H1 (cell line): ENCODE results near the gene COPS7A. TPM values are rescaled to one million over a fixed set of nuclear protein-coding genes. Genes with fewer than 3 reads are reported as not detected.

Experiments used
- CTCF ChIA-PET: fragments of 300-600 bp; sonication (Branson Sonifier 250); formaldehyde crosslinking; loops from one replicate; lab custom pipeline; 2021; ENCODE audit not compliant: partially characterized antibody; lab: Charles Lee
- POLR2A ChIA-PET: fragments of 300-600 bp; sonication (Branson Sonifier 250); formaldehyde crosslinking; loops from one replicate; lab custom pipeline; 2021; ENCODE audit warnings: inconsistent platforms; ENCODE audit not compliant: partially characterized antibody; lab: Charles Lee
- DNase-seq, 2 experiments: peaks; one replicate each; pipeline versions ENCODE4 v3.0.0 to v3.0.0-alpha.2; 2010 to 2022; ENCODE audit warnings: low spot score in 2 of 2, low read depth in 1 of 2, mixed read lengths in 1 of 2
- FAIRE-seq: peaks from 2 replicates; lab custom pipeline; 2011; peaks lifted over from hg19 to GRCh38; lab: Jason Lieb, UNC
- H2AFZ ChIP-seq: 2 replicates; pipeline ENCODE4 v1.8.1; 2012; ENCODE audit warnings: low read length, inconsistent platforms
- H2AK5ac ChIP-seq: 2 replicates; pipeline ENCODE4 v1.6.1; 2013; ENCODE audit warnings: low read depth, low read length
- H2BK120ac ChIP-seq: replicated peaks from 2 replicates; pipeline ENCODE3; 2013; ENCODE audit warnings: low read depth, low read length, inconsistent platforms
- H2BK12ac ChIP-seq: 2 replicates; pipeline ENCODE4 v1.6.1; 2013; ENCODE audit warnings: low read depth, low read length
- H2BK15ac ChIP-seq: 2 replicates; pipeline ENCODE4 v1.6.1; 2013; ENCODE audit warnings: low read length
- H2BK20ac ChIP-seq: 2 replicates; pipeline ENCODE4 v1.6.1; 2013; ENCODE audit warnings: low read length
- H2BK5ac ChIP-seq: 2 replicates; pipeline ENCODE4 v1.6.1; 2013; ENCODE audit warnings: low read depth, low read length
- H3K14ac ChIP-seq: 2 replicates; pipeline ENCODE4 v1.6.1; 2013; ENCODE audit warnings: inconsistent platforms; ENCODE audit not compliant: insufficient read length
- H3K18ac ChIP-seq: 2 replicates; pipeline ENCODE4 v1.6.1; 2013; ENCODE audit warnings: low read length; ENCODE audit errors: extremely low read depth
- H3K23ac ChIP-seq: 2 replicates; pipeline ENCODE4 v1.6.1; 2013; ENCODE audit warnings: inconsistent platforms; ENCODE audit not compliant: insufficient read length
- H3K23me2 ChIP-seq: 2 replicates; pipeline ENCODE4 v1.6.1; 2013; ENCODE audit warnings: low read depth, low read length
- H3K27ac ChIP-seq: 2 replicates; pipeline ENCODE4 v1.6.1; 2011; ENCODE audit warnings: low read depth, low read length, inconsistent platforms
- H3K27me3 ChIP-seq, 4 experiments: replicated peaks in 1 of 4; 1 replicate in 1 of 4; 2 replicates in 3 of 4; pipeline versions ENCODE4 v1.6.1 to v1.8.1; 2011 to 2013; ENCODE audit warnings: low read length in 3 of 4, mild to moderate bottlenecking in 3 of 4, inconsistent platforms in 2 of 4, mixed read lengths in 2 of 4, moderate library complexity in 1 of 4; ENCODE audit not compliant: control insufficient read depth in 3 of 4, insufficient read depth in 3 of 4; ENCODE audit errors: extremely low read depth in 1 of 4
- H3K36me3 ChIP-seq, 4 experiments: 2 replicates each; pipeline versions ENCODE4 v1.6.1 to v1.8.1; 2011 to 2013; ENCODE audit warnings: mild to moderate bottlenecking in 4 of 4, low read length in 3 of 4, moderate library complexity in 2 of 4, control low read depth in 1 of 4, inconsistent platforms in 1 of 4; ENCODE audit not compliant: insufficient read depth in 4 of 4, control insufficient read depth in 2 of 4
- H3K4ac ChIP-seq: replicated peaks from 2 replicates; pipeline ENCODE3; 2013; ENCODE audit warnings: low read length, low read depth, mixed read lengths, inconsistent platforms; ENCODE audit not compliant: insufficient read length
- H3K4me1 ChIP-seq, 4 experiments: replicated peaks in 1 of 4; 1 replicate in 1 of 4; 2 replicates in 3 of 4; pipeline versions ENCODE4 v1.6.1 to v1.8.1; 2011 to 2013; ENCODE audit warnings: low read length in 3 of 4, inconsistent platforms in 2 of 4, mixed read lengths in 1 of 4; ENCODE audit not compliant: insufficient read depth in 4 of 4, control insufficient read depth in 3 of 4
- H3K4me2 ChIP-seq, 2 experiments: 2 replicates each; pipeline versions ENCODE4 v1.6.1 to v1.8.1; 2011 to 2013; ENCODE audit warnings: low read depth in 2 of 2, low read length in 2 of 2, control low read depth in 1 of 2, inconsistent platforms in 1 of 2, mild to moderate bottlenecking in 1 of 2; ENCODE audit not compliant: insufficient read depth in 1 of 2
- H3K4me3 ChIP-seq, 4 experiments: fragments of 200-600, 300-600 bp in 1 of 4; sonication (generic), shearing (Covaris generic), sonication (Bioruptor Twin) in 1 of 4; 2 replicates each; pipeline versions ENCODE4 v1.5.1 to v1.8.1; 2011 to 2016; ENCODE audit warnings: low read length in 4 of 4, low read depth in 3 of 4, control low read depth in 2 of 4, inconsistent platforms in 2 of 4, mild to moderate bottlenecking in 2 of 4, mixed read lengths in 1 of 4, moderate library complexity in 1 of 4; ENCODE audit not compliant: insufficient read depth in 2 of 4; ENCODE audit errors: extremely low read depth in 1 of 4
- H3K56ac ChIP-seq: replicated peaks from 2 replicates; pipeline ENCODE3; 2013; ENCODE audit warnings: low read depth, mild to moderate bottlenecking, mixed read lengths, low read length, inconsistent platforms; ENCODE audit not compliant: insufficient read length
- H3K79me1 ChIP-seq: 2 replicates; pipeline ENCODE4 v1.6.1; 2013; ENCODE audit warnings: low read depth, low read length, control low read depth
- H3K79me2 ChIP-seq, 2 experiments: 2 replicates each; pipeline versions ENCODE4 v1.6.1 to v1.8.1; 2012 to 2013; ENCODE audit warnings: low read length in 2 of 2, mild to moderate bottlenecking in 2 of 2, inconsistent platforms in 1 of 2; ENCODE audit not compliant: insufficient read depth in 2 of 2, control insufficient read depth in 1 of 2
- H3K9ac ChIP-seq, 4 experiments: replicated peaks in 1 of 4; 1 replicate in 1 of 4; 2 replicates in 3 of 4; pipeline versions ENCODE4 v1.6.1 to v1.8.1; 2011 to 2013; ENCODE audit warnings: low read depth in 3 of 4, low read length in 3 of 4, control low read depth in 2 of 4, mild to moderate bottlenecking in 2 of 4, moderate library complexity in 2 of 4, inconsistent platforms in 1 of 4; ENCODE audit errors: extremely low read depth in 1 of 4
- H3K9me3 ChIP-seq, 2 experiments: 2 replicates each; pipeline versions ENCODE4 v1.6.1 to v1.8.1; 2012 to 2013; ENCODE audit warnings: mild to moderate bottlenecking in 2 of 2, moderate library complexity in 2 of 2, control low read depth in 1 of 2, inconsistent platforms in 1 of 2, low read depth in 1 of 2, low read length in 1 of 2, mixed read lengths in 1 of 2; ENCODE audit not compliant: insufficient read depth in 2 of 2
- H4K20me1 ChIP-seq, 2 experiments: replicated peaks in 1 of 2; 2 replicates each; pipeline versions ENCODE3 to v1.8.1; 2011 to 2013; ENCODE audit warnings: inconsistent platforms in 2 of 2, low read length in 2 of 2, mild to moderate bottlenecking in 1 of 2; ENCODE audit not compliant: insufficient read depth in 2 of 2, control insufficient read depth in 1 of 2
- H4K5ac ChIP-seq: 2 replicates; pipeline ENCODE4 v1.6.1; 2013; ENCODE audit warnings: low read length, low read depth, mixed read lengths, inconsistent platforms; ENCODE audit not compliant: insufficient read length
- H4K8ac ChIP-seq: 2 replicates; pipeline ENCODE4 v1.8.0; 2013; ENCODE audit warnings: mild to moderate bottlenecking, moderate library complexity, low read length, inconsistent platforms; ENCODE audit not compliant: insufficient read depth; ENCODE audit errors: extremely low read depth
- H4K91ac ChIP-seq: replicated peaks from 2 replicates; pipeline ENCODE3; 2013; ENCODE audit warnings: low read length, mixed read lengths, inconsistent platforms; ENCODE audit not compliant: insufficient read length
- ATF2 ChIP-seq: IDR thresholded peaks from 2 replicates; pipeline ENCODE4 v1.6.1; 2012; ENCODE audit warnings: low read length, inconsistent platforms
- POLR2AphosphoS5 ChIP-seq: IDR thresholded peaks from 2 replicates; pipeline ENCODE4 v1.6.1; 2011; ENCODE audit warnings: low read depth, low read length
- RFX5 ChIP-seq: IDR thresholded peaks from 2 replicates; pipeline ENCODE4 v1.6.1; 2011; ENCODE audit warnings: low read depth, low read length, improper control_type of control experiment, borderline replicate concordance
- SAP30 ChIP-seq: fragments of 300-600 bp; sonication (generic); IDR thresholded peaks from 2 replicates; pipeline ENCODE4 v1.7.1; 2012; ENCODE audit warnings: low read length, moderate library complexity, mild to moderate bottlenecking, inconsistent platforms; ENCODE audit not compliant: insufficient read depth, insufficient replicate concordance
- SRF ChIP-seq: IDR thresholded peaks from 2 replicates; pipeline ENCODE4 v1.6.1; 2011; ENCODE audit warnings: mild to moderate bottlenecking, low read depth, low read length, moderate library complexity
- WGBS, 2 experiments: shearing (Covaris generic) in 1 of 2; methylation state at CpG; one replicate each; pipeline versions ENCODE4 v1.1.6 to v1.1.7; 2013 to 2015; ENCODE audit warnings: low lambda C conversion rate in 2 of 2, mixed read lengths in 2 of 2, inconsistent platforms in 1 of 2, low coverage in 1 of 2, missing lambda C conversion rate in 1 of 2; ENCODE audit not compliant: insufficient replicate concordance in 2 of 2, insufficient coverage in 1 of 2, insufficient read length in 1 of 2; ENCODE audit errors: extremely low coverage in 1 of 2, missing lambda C conversion rate in 1 of 2; 5-methylcytosine and 5-hydroxymethylcytosine counted together
- polyA plus RNA-seq, 7 experiments: library from polyadenylated mRNA; depleted of rRNA in 3 of 7; stranded (reverse) in 5 of 7; unstranded in 2 of 7; fragments of >200 nt in 5 of 7; fragments of 200-250 nt in 2 of 7; gene quantifications; 1 replicate in 5 of 7; 2 replicates in 1 of 7; 4 replicates in 1 of 7; pipeline versions ENCODE4 v1.2.1 to v1.2.3, GENCODE V29; 2011 to 2013; ENCODE audit warnings: missing spikeins in 2 of 7, mixed read lengths in 2 of 7
- total RNA-seq: library from RNA; stranded (reverse); fragmentation: NEBNext Ultra II Directional; extraction: Animal tissue kit (Norgen Biotek cat#: 25700); gene quantifications from 2 replicates; pipeline ENCODE4 v1.2.1, GENCODE V29; 2021

Gene COPS7A
- total and polyA plus RNA-seq, 2 of the 8 experiments (the other 6 are each of a cell fraction or from before 2014, with no cell fraction given) = 44.5 to 95.9 TPM

GRCh38 chr12:6685814-6686213 is 38.0 kb upstream of the COPS7A start:
- DNase-seq = no peak
- Histone ChIP-seq H3K23ac (no peak overlapping the region), H2BK12ac (no peak overlapping the region), H3K23me2 (peaks cover 11% of the 10 kb centered on the region), H3K79me2 (peaks cover 18 to 77% of the 10 kb centered on the region in 2 experiments), H3K36me3 (peaks cover 0 to 3% (median 0%) of the 10 kb centered on the region in 4 experiments; a peak in 2 of 8 replicates), H4K8ac (no peak overlapping the region), H2BK5ac (no peak overlapping the region), H2BK20ac (no peak overlapping the region), H3K4me2 (no peak overlapping the region), H3K27ac (no peak overlapping the region), H3K79me1 (peaks cover 16% of the 10 kb centered on the region), H2AFZ (no peak overlapping the region), H3K9ac (no peak overlapping the region), H3K9me3 (no peaks in the 10 kb centered on the region), H4K5ac (no peak overlapping the region), H3K56ac (no peak overlapping the region), H3K4me3 (no peak overlapping the region), H3K18ac (no peak overlapping the region), H3K4ac (no peak overlapping the region), H2AK5ac (no peak overlapping the region), H4K91ac (no peak overlapping the region), H4K20me1 (peaks cover 2 to 3% of the 10 kb centered on the region in 2 experiments), H2BK15ac (no peak overlapping the region), H3K4me1 (peaks cover 0 to 9% (median 7%) of the 10 kb centered on the region in 4 experiments; a peak in 6 of 7 replicates), H2BK120ac (no peak overlapping the region), H3K27me3 (no peaks in the 10 kb centered on the region), H3K14ac (no peak overlapping the region)
- ChIA-PET POLR2A (interaction anchor here (0.6 to 6.5 kb wide), 2 partner anchors 21 to 54 kb away, joined by 3 to 72 read pairs; partner anchors contain the start of gene ING4), CTCF (interaction anchor here (0.6 to 6.4 kb wide), 7 partner anchors 9 to 67 kb away, joined by 3 to 39 read pairs (median 4); no protein-coding TSS in a partner anchor)
- TF ChIP-seq SAP30 (no peak), ATF2 (no peak), SRF (no peak), RFX5 (no peak), POLR2AphosphoS5 (no peak)
- WGBS, 2 experiments = 94% methylated on average over 3 of the region's 3 CpGs; no CpG with 5 or more reads in 1 of the 2 experiments
- FAIRE-seq = no peak
